CD4-positive, alpha-beta memory T cell (primary cell): Measurements from ENCODE around the gene ZDHHC13. TPM values are rescaled to one million over a fixed set of nuclear protein-coding genes. Genes with fewer than 3 reads are reported as not detected.
A peak's percentile ranks its signal among the peaks of the same experiment; 100 is the strongest.

ENCODE experiments used
- CTCF ChIA-PET: fragments of 350-600 bp; sonication (Branson Sonifier 250); formaldehyde crosslinking; loops from one replicate; lab custom pipeline; 2021; ENCODE audit warnings: inconsistent platforms; ENCODE audit not compliant: partially characterized antibody; lab: Charles Lee
- POLR2A ChIA-PET: fragments of 350-600 bp; sonication (Branson Sonifier 250); formaldehyde crosslinking; loops from one replicate; lab custom pipeline; 2021; ENCODE audit not compliant: partially characterized antibody; lab: Charles Lee
- DNase-seq, 5 donors: peaks; one replicate each; pipeline versions ENCODE4 v3.0.0 to v3.0.0-alpha.2; 2020 to 2022; ENCODE audit warnings: mixed read lengths in 1 of 5
- H3K27ac ChIP-seq: one replicate; pipeline ENCODE4 v1.7.0; 2013; ENCODE audit warnings: low read depth, low read length
- H3K27me3 ChIP-seq: 2 replicates; pipeline ENCODE4 v1.7.0; 2013; ENCODE audit warnings: mild to moderate bottlenecking, low read length, moderate library complexity; ENCODE audit not compliant: insufficient read depth
- H3K36me3 ChIP-seq: 2 replicates; pipeline ENCODE4 v1.7.0; 2013; ENCODE audit warnings: mild to moderate bottlenecking, low read length, moderate library complexity; ENCODE audit not compliant: insufficient read depth
- H3K4me1 ChIP-seq: 2 replicates; pipeline ENCODE4 v1.7.0; 2013; ENCODE audit warnings: mild to moderate bottlenecking, low read length, moderate library complexity; ENCODE audit not compliant: insufficient read depth
- H3K4me3 ChIP-seq, 2 donors: one replicate each; pipeline ENCODE4 v1.7.0; 2013; ENCODE audit warnings: low read length in 2 of 2, mild to moderate bottlenecking in 1 of 2
- H3K9me3 ChIP-seq, 2 donors: one replicate each; pipeline ENCODE4 v1.7.0; 2013; ENCODE audit warnings: low read length in 2 of 2, control low read depth in 1 of 2; ENCODE audit not compliant: control insufficient read depth in 1 of 2
- H3K27ac Mint-ChIP-seq, 7 donors: one replicate each; pipeline ENCODE4 v1.8.0; 2020 to 2021; ENCODE audit warnings: mixed read lengths in 7 of 7, mild to moderate bottlenecking in 6 of 7, inconsistent platforms in 3 of 7, moderate library complexity in 3 of 7
- H3K27me3 Mint-ChIP-seq, 2 donors: one replicate each; pipeline ENCODE4 v1.8.0; 2020 to 2021; ENCODE audit warnings: mixed read lengths in 2 of 2
- H3K36me3 Mint-ChIP-seq, 2 donors: one replicate each; pipeline ENCODE4 v1.8.0; 2020 to 2021; ENCODE audit warnings: mixed read lengths in 2 of 2, inconsistent platforms in 1 of 2, mild to moderate bottlenecking in 1 of 2
- H3K4me1 Mint-ChIP-seq, 4 donors: one replicate each; pipeline ENCODE4 v1.8.0; 2020 to 2021; ENCODE audit warnings: mixed read lengths in 4 of 4, mild to moderate bottlenecking in 1 of 4
- H3K4me3 Mint-ChIP-seq, 8 donors: one replicate each; pipeline ENCODE4 v1.8.0; 2020 to 2021; ENCODE audit warnings: mixed read lengths in 8 of 8, mild to moderate bottlenecking in 7 of 8, moderate library complexity in 6 of 8, inconsistent platforms in 3 of 8
- H3K9me3 Mint-ChIP-seq, 8 donors: one replicate each; pipeline ENCODE4 v1.8.0; 2020 to 2021; ENCODE audit warnings: mixed read lengths in 8 of 8, mild to moderate bottlenecking in 5 of 8, inconsistent platforms in 3 of 8, moderate library complexity in 1 of 8
- intact Hi-C: fragments of 100-400 bp; cut with micrococcal nuclease; formaldehyde crosslinking; loops from one replicate; pipeline ENCODE4 v1.15.1; 2023
- polyA plus RNA-seq, 2 donors: library from polyadenylated mRNA; unstranded; fragments of 300-500 nt; fragmentation: Illumina TruSeq; gene quantifications; one replicate each; pipeline ENCODE4 v1.2.3, GENCODE V29; 2021
- total RNA-seq, 2 experiments: library from RNA; stranded (reverse); gene quantifications; one replicate each; pipeline ENCODE4 v1.2.3, GENCODE V29; 2021

ZDHHC13 gene
- total and polyA plus RNA-seq, 4 experiments from 2014 or later = 9.4 to 16.1 (median 15.4) TPM

DNA sequence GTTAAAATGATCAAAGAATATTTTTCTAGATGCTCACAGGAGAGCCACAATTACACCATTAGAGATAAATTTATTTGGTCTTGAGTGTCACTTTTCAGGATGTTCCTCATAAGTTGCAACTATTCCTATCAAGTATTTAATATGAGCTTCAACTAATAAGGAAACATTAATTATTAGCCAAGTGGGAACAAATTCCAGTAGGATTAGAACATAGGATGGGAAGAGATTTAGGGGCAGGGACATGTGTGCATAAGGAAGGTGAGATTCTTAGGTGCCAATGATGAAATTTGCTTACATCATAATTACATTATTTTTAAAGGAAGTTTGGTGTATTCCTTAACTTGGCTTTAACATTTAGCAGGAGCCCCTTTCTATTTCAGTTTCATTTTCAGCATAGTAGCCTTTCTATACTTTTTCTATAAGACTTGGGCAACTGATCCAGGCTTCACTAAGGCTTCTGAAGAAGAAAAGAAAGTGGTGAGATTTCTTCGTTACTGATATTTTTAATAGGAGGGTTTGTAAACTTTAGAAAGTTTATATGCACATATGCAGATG, 46.1 kb downstream of the ZDHHC13 start:
- ChIA-PET POLR2A (no interaction called here), CTCF (no interaction called here)
- Mint-ChIP-seq H3K27me3 (no peaks in the 10 kb centered on the region), H3K9me3 (no peaks in the 10 kb centered on the region), H3K4me3 (no peak overlapping the region), H3K36me3 (peaks cover 74 to 77% of the 10 kb centered on the region in 2 donors), H3K27ac (peak overlapping the region in 1 of 7 donors; percentile 61), H3K4me1 (peaks cover 0 to 4% (median 0%) of the 10 kb centered on the region in 4 donors)
- peaks cover 20% of the 10 kb centered on the region for H3K36me3 ChIP-seq
- intact Hi-C loops = no loop called here
- H3K27ac ChIP-seq = no peak overlapping the region
- no peak overlapping the region for H3K4me3 ChIP-seq
- no peaks in the 10 kb centered on the region for H3K4me1 ChIP-seq
- no peak for DNase-seq
- no peaks in the 10 kb centered on the region for H3K27me3 ChIP-seq
- H3K9me3 ChIP-seq = no peaks in the 10 kb centered on the region

DNA sequence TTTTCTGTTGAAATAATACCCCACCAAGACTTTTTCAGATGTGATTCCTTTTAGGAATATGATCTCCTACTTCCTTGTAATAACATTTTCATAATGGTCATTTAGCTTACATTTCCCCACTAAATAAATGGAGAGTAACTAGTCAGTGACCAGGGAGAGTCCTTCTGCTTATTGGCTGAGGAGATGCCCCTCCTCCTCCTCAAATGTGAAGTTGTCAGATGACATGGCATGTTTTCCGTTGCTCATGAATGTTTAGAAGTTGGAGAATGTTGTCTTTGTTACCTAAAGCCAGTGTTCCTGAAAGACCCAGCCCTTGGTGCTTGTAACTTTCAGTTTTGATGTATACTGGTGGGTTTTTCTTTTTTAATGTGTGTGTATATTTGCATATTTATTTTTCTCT, 46.6 kb downstream of the ZDHHC13 start:
- Mint-ChIP-seq H3K27me3 (no peaks in the 10 kb centered on the region), H3K36me3 (peaks cover 77 to 79% of the 10 kb centered on the region in 2 donors), H3K4me1 (peaks cover 0 to 4% (median 0%) of the 10 kb centered on the region in 4 donors), H3K4me3 (no peak overlapping the region), H3K27ac (peak overlapping the region in 1 of 7 donors; percentile 29), H3K9me3 (no peaks in the 10 kb centered on the region)
- no peak for DNase-seq
- H3K27ac ChIP-seq = no peak overlapping the region
- H3K4me3 ChIP-seq = no peak overlapping the region
- intact Hi-C loops = no loop called here
- H3K36me3 ChIP-seq = peaks cover 23% of the 10 kb centered on the region
- H3K9me3 ChIP-seq = no peaks in the 10 kb centered on the region
- ChIA-PET CTCF (no interaction called here), POLR2A (no interaction called here)
- no peaks in the 10 kb centered on the region for H3K4me1 ChIP-seq
- H3K27me3 ChIP-seq = no peaks in the 10 kb centered on the region

- H3K4me3 Mint-ChIP-seq = peak overlapping the region in 1 of 8 donors; percentile 16
- peaks cover 79 to 81% of the 10 kb centered on the region in 2 donors for H3K36me3 Mint-ChIP-seq
- Histone ChIP-seq H3K9me3 (no peaks in the 10 kb centered on the region), H3K4me3 (no peak overlapping the region), H3K27ac (no peak overlapping the region), H3K27me3 (no peaks in the 10 kb centered on the region), H3K36me3 (peaks cover 23% of the 10 kb centered on the region), H3K4me1 (no peaks in the 10 kb centered on the region)
- intact Hi-C loops = no loop called here
- no peak for DNase-seq
- H3K27ac Mint-ChIP-seq = no peak overlapping the region
- H3K4me1 Mint-ChIP-seq = peaks cover 0 to 4% (median 0%) of the 10 kb centered on the region in 4 donors
- ChIA-PET POLR2A (no interaction called here), CTCF (no interaction called here)
- H3K27me3 Mint-ChIP-seq = no peaks in the 10 kb centered on the region
- no peaks in the 10 kb centered on the region for H3K9me3 Mint-ChIP-seq
These were observed 47.4 kb downstream of the ZDHHC13 start for GRCh38 chr11:19164230-19164855.

DNA sequence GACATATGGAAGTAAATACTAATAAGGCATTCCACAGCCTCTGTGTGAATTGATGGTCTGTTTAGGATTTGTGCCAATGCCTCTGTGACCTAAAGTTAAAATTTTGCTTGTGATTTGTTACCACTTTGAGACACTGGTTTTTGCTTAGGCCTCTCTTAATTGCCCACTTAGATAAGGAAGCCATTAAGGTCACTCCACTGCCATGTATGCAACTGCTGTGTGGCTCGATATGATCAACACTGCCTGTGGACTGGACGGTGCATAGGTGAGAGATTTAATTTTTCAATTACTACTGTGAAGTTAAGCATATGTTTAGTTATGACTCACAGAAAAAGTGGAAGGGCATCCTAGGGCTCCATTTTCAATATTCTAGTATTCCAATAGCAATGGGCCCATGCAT, 47.9 kb downstream of the ZDHHC13 start:
- Mint-ChIP-seq H3K36me3 (peaks cover 79 to 80% of the 10 kb centered on the region in 2 donors), H3K27me3 (no peaks in the 10 kb centered on the region), H3K27ac (no peak overlapping the region), H3K4me3 (no peak overlapping the region), H3K9me3 (no peaks in the 10 kb centered on the region), H3K4me1 (peaks cover 0 to 4% (median 0%) of the 10 kb centered on the region in 4 donors)
- ChIA-PET POLR2A (no interaction called here), CTCF (no interaction called here)
- Histone ChIP-seq H3K4me1 (no peaks in the 10 kb centered on the region), H3K9me3 (no peaks in the 10 kb centered on the region), H3K27me3 (no peaks in the 10 kb centered on the region), H3K27ac (no peak overlapping the region), H3K36me3 (peaks cover 23% of the 10 kb centered on the region), H3K4me3 (no peak overlapping the region)
- intact Hi-C loops = no loop called here
- no peak for DNase-seq

- Mint-ChIP-seq H3K36me3 (peaks cover 76 to 78% of the 10 kb centered on the region in 2 donors), H3K4me3 (no peak overlapping the region), H3K27ac (no peak overlapping the region), H3K27me3 (no peaks in the 10 kb centered on the region), H3K4me1 (no peaks in the 10 kb centered on the region), H3K9me3 (peaks cover 0 to 2% (median 0%) of the 10 kb centered on the region in 8 donors)
- ChIA-PET CTCF (interaction anchor here (1.0 kb wide), 1 partner anchor 87 kb away, joined by 3 read pairs; no protein-coding TSS in a partner anchor), POLR2A (no interaction called here)
- no peak for DNase-seq
- Histone ChIP-seq H3K36me3 (peaks cover 37% of the 10 kb centered on the region), H3K9me3 (no peaks in the 10 kb centered on the region), H3K27me3 (no peaks in the 10 kb centered on the region), H3K27ac (no peak overlapping the region), H3K4me3 (no peak overlapping the region), H3K4me1 (no peaks in the 10 kb centered on the region)
- intact Hi-C loops = no loop called here
These were observed 51.1 kb downstream of the ZDHHC13 start for GRCh38 chr11:19168090-19168489.

- Mint-ChIP-seq H3K36me3 (peaks cover 65 to 66% of the 10 kb centered on the region in 2 donors), H3K27me3 (no peaks in the 10 kb centered on the region), H3K27ac (no peak overlapping the region), H3K4me1 (no peaks in the 10 kb centered on the region), H3K9me3 (peaks cover 0 to 2% (median 0%) of the 10 kb centered on the region in 8 donors), H3K4me3 (no peak overlapping the region)
- ChIA-PET CTCF (no interaction called here), POLR2A (no interaction called here)
- DNase-seq = no peak
- Histone ChIP-seq H3K36me3 (peaks cover 23% of the 10 kb centered on the region), H3K9me3 (no peaks in the 10 kb centered on the region), H3K4me1 (no peaks in the 10 kb centered on the region), H3K27me3 (no peaks in the 10 kb centered on the region), H3K27ac (no peak overlapping the region), H3K4me3 (no peak overlapping the region)
- intact Hi-C loops = no loop called here
These were observed 56.2 kb downstream of the ZDHHC13 start for GRCh38 chr11:19173004-19173689.

- Mint-ChIP-seq H3K4me1 (no peaks in the 10 kb centered on the region), H3K4me3 (no peak overlapping the region), H3K27me3 (no peaks in the 10 kb centered on the region), H3K36me3 (peaks cover 56% of the 10 kb centered on the region in 2 donors), H3K9me3 (peaks cover 0 to 2% (median 0%) of the 10 kb centered on the region in 8 donors), H3K27ac (peak overlapping the region in 2 of 7 donors; percentile 12 to 39)
- no peak for DNase-seq
- Histone ChIP-seq H3K4me3 (no peak overlapping the region), H3K36me3 (peaks cover 21% of the 10 kb centered on the region), H3K27me3 (no peaks in the 10 kb centered on the region), H3K4me1 (no peaks in the 10 kb centered on the region), H3K27ac (no peak overlapping the region), H3K9me3 (no peaks in the 10 kb centered on the region)
- intact Hi-C loops = no loop called here
- ChIA-PET POLR2A (no interaction called here), CTCF (no interaction called here)
These were observed 57.1 kb downstream of the ZDHHC13 start for GRCh38 chr11:19173964-19174638.
